HG02938 (cell line): ENCODE data around the gene DQX1.
"Not testable (repeated sequence)": the region's sequence is repeated elsewhere in the genome, so short reads cannot be mapped to it uniquely, and the experiment has no call there.

Experiments
- ATAC-seq: cut with Tn5 transposase; IDR thresholded peaks from one replicate; pipeline ENCODE4 v1.9.1; 2021; ENCODE audit warnings: mild to moderate bottlenecking, moderate library complexity; ENCODE audit not compliant: unreplicated experiment

The DQX1 gene

GRCh38 chr2:74471332-74472065 lies 54.5 kb downstream of the DQX1 start:
- no peak for ATAC-seq

- ATAC-seq, result not testable (repeated sequence)
Observed at GRCh38 chr2:74470742-74471141, 55.3 kb downstream of the DQX1 start.
